Measurements from ENCODE around the gene PARD3. TPM values are rescaled to one million over a fixed set of nuclear protein-coding genes. Genes with fewer than 3 reads are reported as not detected.

PARD3 gene
- polyA plus RNA-seq, 3 donors, result 0.51 TPM; not detected in 2

DNA sequence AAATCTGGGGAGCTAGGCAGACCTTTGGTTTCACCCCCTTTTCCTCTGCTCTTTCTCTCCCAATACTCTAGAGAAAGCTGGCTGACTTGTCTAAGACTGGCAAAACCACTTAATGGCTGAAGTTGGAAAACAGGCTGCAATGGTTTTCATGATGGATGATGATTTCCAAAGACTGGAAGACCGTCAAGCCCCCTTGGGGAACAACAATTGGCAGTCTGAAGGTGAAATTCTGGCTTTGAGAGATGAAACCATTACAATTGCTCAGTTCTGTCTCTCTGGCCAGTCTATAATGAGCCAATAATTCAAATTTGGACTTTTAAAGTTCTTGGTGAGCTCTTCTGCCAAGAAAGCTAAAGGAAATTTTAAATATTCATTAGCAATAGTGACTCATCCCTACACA, 680.5 kb downstream of the PARD3 start:
- Histone ChIP-seq H3K4me1 (ENCODE audit: control insufficient read depth in 1 of 2, insufficient read depth in 2 of 2, low read length in 2 of 2) (no peaks in the 10 kb centered on the region), H3K36me3 (replicated peaks in 1 of 2; ENCODE audit: control insufficient read depth in 1 of 2, insufficient read depth in 2 of 2, low read length in 2 of 2) (no peaks in the 10 kb centered on the region), H3K4me3 (replicated peaks in 1 of 3; ENCODE audit: low read depth in 2 of 3, low read length in 3 of 3) (no peak overlapping the region), H3K27ac (ENCODE audit: low read depth in 1 of 2, low read length in 2 of 2) (no peak overlapping the region), H2AFZ (ENCODE audit: insufficient read depth, low read depth, low read length, poor library complexity, severe bottlenecking) (no peak overlapping the region), H3K9me3 (replicated peaks in 1 of 2; ENCODE audit: control insufficient read depth in 1 of 2, insufficient read depth in 1 of 2, low read length in 2 of 2) (no peaks in the 10 kb centered on the region), H4K20me1 (ENCODE audit: insufficient read depth, low read length) (no peaks in the 10 kb centered on the region), H3K79me2 (ENCODE audit: insufficient read depth, low read length) (no peaks in the 10 kb centered on the region), H3K4me2 (replicated peaks; ENCODE audit: extremely low read depth, low read length, poor library complexity, severe bottlenecking) (no peak overlapping the region), H3K27me3 (ENCODE audit: control insufficient read depth in 2 of 2, insufficient read depth in 2 of 2, low read length in 2 of 2) (no peaks in the 10 kb centered on the region), H3K9ac (ENCODE audit: insufficient read depth, low read length, poor library complexity, severe bottlenecking) (no peak overlapping the region)
- intact Hi-C loops (cut with micrococcal nuclease), result no loop called here
- H3K36me3 Mint-ChIP-seq, result no peaks in the 10 kb centered on the region
- TF ChIP-seq, protein P1, sequence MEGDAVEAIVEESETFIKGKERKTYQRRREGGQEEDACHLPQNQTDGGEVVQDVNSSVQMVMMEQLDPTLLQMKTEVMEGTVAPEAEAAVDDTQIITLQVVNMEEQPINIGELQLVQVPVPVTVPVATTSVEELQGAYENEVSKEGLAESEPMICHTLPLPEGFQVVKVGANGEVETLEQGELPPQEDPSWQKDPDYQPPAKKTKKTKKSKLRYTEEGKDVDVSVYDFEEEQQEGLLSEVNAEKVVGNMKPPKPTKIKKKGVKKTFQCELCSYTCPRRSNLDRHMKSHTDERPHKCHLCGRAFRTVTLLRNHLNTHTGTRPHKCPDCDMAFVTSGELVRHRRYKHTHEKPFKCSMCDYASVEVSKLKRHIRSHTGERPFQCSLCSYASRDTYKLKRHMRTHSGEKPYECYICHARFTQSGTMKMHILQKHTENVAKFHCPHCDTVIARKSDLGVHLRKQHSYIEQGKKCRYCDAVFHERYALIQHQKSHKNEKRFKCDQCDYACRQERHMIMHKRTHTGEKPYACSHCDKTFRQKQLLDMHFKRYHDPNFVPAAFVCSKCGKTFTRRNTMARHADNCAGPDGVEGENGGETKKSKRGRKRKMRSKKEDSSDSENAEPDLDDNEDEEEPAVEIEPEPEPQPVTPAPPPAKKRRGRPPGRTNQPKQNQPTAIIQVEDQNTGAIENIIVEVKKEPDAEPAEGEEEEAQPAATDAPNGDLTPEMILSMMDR (IDR thresholded peaks at IDR 0.05), result no peak
- WGBS (ENCODE audit: insufficient coverage), result 91% methylated on average over 1 of the region's 1 CpG
- no peak for DNase-seq
- no peaks in the 10 kb centered on the region for H3K27me3 Mint-ChIP-seq (ENCODE audit: low read depth in 3 of 3)
- peaks cover 0 to 11% (median 5%) of the 10 kb centered on the region in 7 donors for H3K9me3 Mint-ChIP-seq
- H3K27ac Mint-ChIP-seq, result no peak overlapping the region
- H3K4me1 Mint-ChIP-seq, result no peaks in the 10 kb centered on the region
- no peak overlapping the region for H3K4me3 Mint-ChIP-seq

DNA sequence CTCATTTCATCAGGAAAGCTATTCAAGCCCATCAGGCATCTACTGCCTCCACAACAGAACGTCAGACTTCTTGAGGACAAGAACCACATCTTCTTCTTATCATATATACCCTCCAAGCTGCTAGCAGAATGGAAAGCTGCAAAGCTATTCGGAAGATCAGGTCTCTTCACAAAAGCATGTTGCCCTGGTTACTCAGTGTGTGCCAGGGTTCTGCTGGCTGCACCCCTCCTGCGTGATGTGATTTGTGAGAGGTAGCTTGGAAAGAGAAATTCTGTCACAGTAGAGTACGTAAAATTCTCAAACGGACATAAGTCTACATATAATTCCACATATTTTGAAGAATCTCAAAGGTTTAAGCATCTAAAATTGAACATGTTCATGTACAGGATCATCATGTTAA, 681.7 kb downstream of the PARD3 start:
- WGBS (ENCODE audit: insufficient coverage), result 100% methylated on average over 1 of the region's 5 CpGs
- Histone ChIP-seq H3K9ac (ENCODE audit: insufficient read depth, low read length, poor library complexity, severe bottlenecking) (no peak overlapping the region), H3K4me2 (replicated peaks; ENCODE audit: extremely low read depth, low read length, poor library complexity, severe bottlenecking) (no peak overlapping the region), H3K27ac (ENCODE audit: low read depth in 1 of 2, low read length in 2 of 2) (no peak overlapping the region), H2AFZ (ENCODE audit: insufficient read depth, low read depth, low read length, poor library complexity, severe bottlenecking) (no peak overlapping the region), H3K27me3 (ENCODE audit: control insufficient read depth in 2 of 2, insufficient read depth in 2 of 2, low read length in 2 of 2) (no peaks in the 10 kb centered on the region), H3K36me3 (replicated peaks in 1 of 2; ENCODE audit: control insufficient read depth in 1 of 2, insufficient read depth in 2 of 2, low read length in 2 of 2) (no peaks in the 10 kb centered on the region), H3K4me1 (ENCODE audit: control insufficient read depth in 1 of 2, insufficient read depth in 2 of 2, low read length in 2 of 2) (no peaks in the 10 kb centered on the region), H4K20me1 (ENCODE audit: insufficient read depth, low read length) (no peaks in the 10 kb centered on the region), H3K9me3 (replicated peaks in 1 of 2; ENCODE audit: control insufficient read depth in 1 of 2, insufficient read depth in 1 of 2, low read length in 2 of 2) (no peaks in the 10 kb centered on the region), H3K79me2 (ENCODE audit: insufficient read depth, low read length) (no peaks in the 10 kb centered on the region), H3K4me3 (replicated peaks in 1 of 3; ENCODE audit: low read depth in 2 of 3, low read length in 3 of 3) (no peak overlapping the region)
- no peak for DNase-seq
- Mint-ChIP-seq H3K27ac (no peak overlapping the region), H3K4me1 (no peaks in the 10 kb centered on the region), H3K4me3 (no peak overlapping the region), H3K27me3 (ENCODE audit: low read depth in 3 of 3) (peaks cover 0 to 2% (median 1%) of the 10 kb centered on the region in 3 donors), H3K9me3 (peaks cover 0 to 13% (median 7%) of the 10 kb centered on the region in 7 donors), H3K36me3 (no peaks in the 10 kb centered on the region)
- TF ChIP-seq, protein P1 (IDR thresholded peaks at IDR 0.05), result no peak
- intact Hi-C loops (cut with micrococcal nuclease), result no loop called here

All from CD14-positive monocyte (primary cell).